Tibial nerve (tissue), 3 donors: ENCODE measurements around the gene THBS4.

ENCODE experiments used
- POLR2A ChIP-seq, 2 donors: fragments of 450-650 bp; IDR thresholded peaks; one replicate each; pipeline ENCODE4 v1.6.1; 2017; ENCODE audit warnings: antibody characterized with exemption in 2 of 2, mild to moderate bottlenecking in 2 of 2, moderate library complexity in 2 of 2
- TF ChIP-seq, protein P1 (sequence below), 5 experiments: fragments of 200-600 bp in 3 of 5; fragments of 450-650 bp in 2 of 5; sonication (generic) in 3 of 5; IDR thresholded peaks; one replicate each; pipeline ENCODE4 v1.5.1; 2016 to 2019; ENCODE audit warnings: antibody characterized with exemption in 5 of 5, mild to moderate bottlenecking in 3 of 5, moderate library complexity in 2 of 5

DNA sequence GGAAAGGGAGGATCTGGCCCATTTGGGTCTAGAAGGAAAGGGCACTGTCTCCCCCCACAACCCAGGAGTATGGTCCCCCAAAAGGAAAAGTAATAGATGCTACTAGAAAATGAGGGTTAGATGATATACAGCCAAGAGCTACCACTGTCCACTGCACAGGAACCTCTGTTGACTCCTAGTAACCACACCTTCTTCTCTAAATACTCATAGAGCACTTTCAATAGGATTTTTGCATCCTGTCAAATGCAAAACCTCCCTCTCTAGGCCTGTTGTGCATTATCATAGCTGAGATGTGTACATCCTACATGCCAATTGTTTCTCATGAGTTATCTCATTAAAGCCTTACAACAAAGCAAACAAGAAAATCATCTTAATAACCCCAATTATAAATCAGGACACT lies 66.8 kb downstream of the THBS4 start:
- TF ChIP-seq POLR2A (IDR thresholded peaks at IDR 0.05), result no peak
- TF ChIP-seq, protein P1, sequence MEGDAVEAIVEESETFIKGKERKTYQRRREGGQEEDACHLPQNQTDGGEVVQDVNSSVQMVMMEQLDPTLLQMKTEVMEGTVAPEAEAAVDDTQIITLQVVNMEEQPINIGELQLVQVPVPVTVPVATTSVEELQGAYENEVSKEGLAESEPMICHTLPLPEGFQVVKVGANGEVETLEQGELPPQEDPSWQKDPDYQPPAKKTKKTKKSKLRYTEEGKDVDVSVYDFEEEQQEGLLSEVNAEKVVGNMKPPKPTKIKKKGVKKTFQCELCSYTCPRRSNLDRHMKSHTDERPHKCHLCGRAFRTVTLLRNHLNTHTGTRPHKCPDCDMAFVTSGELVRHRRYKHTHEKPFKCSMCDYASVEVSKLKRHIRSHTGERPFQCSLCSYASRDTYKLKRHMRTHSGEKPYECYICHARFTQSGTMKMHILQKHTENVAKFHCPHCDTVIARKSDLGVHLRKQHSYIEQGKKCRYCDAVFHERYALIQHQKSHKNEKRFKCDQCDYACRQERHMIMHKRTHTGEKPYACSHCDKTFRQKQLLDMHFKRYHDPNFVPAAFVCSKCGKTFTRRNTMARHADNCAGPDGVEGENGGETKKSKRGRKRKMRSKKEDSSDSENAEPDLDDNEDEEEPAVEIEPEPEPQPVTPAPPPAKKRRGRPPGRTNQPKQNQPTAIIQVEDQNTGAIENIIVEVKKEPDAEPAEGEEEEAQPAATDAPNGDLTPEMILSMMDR (IDR thresholded peaks at IDR 0.05), result no peak
